Measurements from ENCODE around the gene RAI2.

DNA sequence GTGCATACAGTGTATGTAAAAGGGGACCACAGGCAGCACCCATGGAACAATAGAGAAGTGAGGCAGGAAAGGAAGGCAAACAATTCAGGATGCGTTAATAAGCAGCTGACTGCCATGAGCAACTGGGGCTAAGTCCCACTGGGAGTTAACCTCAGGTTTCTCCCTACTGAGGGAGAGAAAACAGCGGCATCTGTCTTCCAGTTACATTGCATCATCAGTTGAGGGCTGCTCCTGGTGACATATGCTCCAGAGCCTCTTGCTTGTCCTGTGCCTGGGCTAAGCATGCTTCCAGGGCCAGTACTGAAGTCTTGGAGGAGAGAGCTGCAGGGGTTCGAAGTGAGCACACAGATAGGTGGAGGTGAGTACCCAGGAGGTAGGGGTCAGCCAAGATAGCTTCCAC is 24.3 kb downstream of the RAI2 start:
- TF ChIP-seq ZFP3 (tag by site-specific recombination; IDR thresholded peaks at IDR 0.05; ENCODE audit: low read depth) (no peak), ZNF416 (tag by site-specific recombination; IDR thresholded peaks at IDR 0.05) (no peak), ZSCAN16 (tag by site-specific recombination; IDR thresholded peaks at IDR 0.05) (no peak)

All from HEK293 (cell line).